MM.1S (cell line): ENCODE results near the gene LDLRAD3.

Experiments
- DNase-seq: peaks from one replicate; pipeline ENCODE4 v3.0.0-alpha.2; 2015
- H2AFZ ChIP-seq: fragments of 300-600 bp; sonication (generic); 2 replicates; pipeline ENCODE4 v1.6.0; 2016; ENCODE audit warnings: antibody characterized with exemption, low read length
- H3F3A ChIP-seq: fragments of 300-600 bp; sonication (generic); 2 replicates; pipeline ENCODE4 v1.6.1; 2016; ENCODE audit warnings: mild to moderate bottlenecking, antibody characterized with exemption, low read length, moderate library complexity, mixed read lengths; ENCODE audit not compliant: insufficient read depth
- H3K27ac ChIP-seq: fragments of 300-600 bp; sonication (generic); 2 replicates; pipeline ENCODE4 v1.5.1; 2016; ENCODE audit warnings: mild to moderate bottlenecking, low read length
- H3K27me3 ChIP-seq: fragments of 300-600 bp; sonication (generic); replicated peaks from 2 replicates; pipeline ENCODE4 v1.6.0; 2016; ENCODE audit warnings: low read length; ENCODE audit not compliant: insufficient read depth
- H3K36me3 ChIP-seq: fragments of 300-600 bp; sonication (generic); replicated peaks from 2 replicates; pipeline ENCODE4 v1.6.1; 2016; ENCODE audit warnings: mild to moderate bottlenecking, low read length, mixed read lengths; ENCODE audit not compliant: insufficient read depth
- H3K4me1 ChIP-seq: fragments of 300-600 bp; sonication (generic); 2 replicates; pipeline ENCODE4 v1.6.1; 2016; ENCODE audit warnings: low read length, mixed read lengths
- H3K4me2 ChIP-seq: fragments of 300-600 bp; sonication (generic); 2 replicates; pipeline ENCODE4 v1.6.0; 2016; ENCODE audit warnings: low read depth, low read length
- H3K4me3 ChIP-seq: fragments of 300-600 bp; sonication (generic); 2 replicates; pipeline ENCODE4 v1.5.1; 2016; ENCODE audit warnings: low read length, mixed read lengths
- H3K79me2 ChIP-seq: fragments of 300-600 bp; sonication (generic); 2 replicates; pipeline ENCODE4 v1.6.1; 2016; ENCODE audit warnings: mixed run types, low read length, mixed read lengths
- H3K9ac ChIP-seq: fragments of 300-600 bp; sonication (generic); 2 replicates; pipeline ENCODE4 v1.6.1; 2016; ENCODE audit warnings: low read length, mixed read lengths
- H3K9me2 ChIP-seq: fragments of 300-600 bp; sonication (generic); replicated peaks from 2 replicates; pipeline ENCODE4 v1.6.1; 2016; ENCODE audit warnings: mild to moderate bottlenecking, low read length, mixed read lengths; ENCODE audit not compliant: insufficient read depth
- H3K9me3 ChIP-seq: fragments of 300-600 bp; sonication (generic); replicated peaks from 2 replicates; pipeline ENCODE4 v1.6.1; 2016; ENCODE audit warnings: mild to moderate bottlenecking, low read length, mixed read lengths; ENCODE audit not compliant: insufficient read depth
- H4K20me1 ChIP-seq: fragments of 300-600 bp; sonication (generic); 2 replicates; pipeline ENCODE4 v1.6.1; 2016; ENCODE audit warnings: mild to moderate bottlenecking, low read length, moderate library complexity, mixed read lengths; ENCODE audit not compliant: insufficient read depth
- EZH2 ChIP-seq: fragments of 300-600 bp; sonication (generic); optimal IDR thresholded peaks from 2 replicates; pipeline ENCODE3; 2017; ENCODE audit warnings: low read depth, mild to moderate bottlenecking, antibody characterized with exemption, low read length, mixed read lengths
- EZH2phosphoT487 ChIP-seq: fragments of 300-600 bp; sonication (generic); IDR thresholded peaks from 2 replicates; pipeline ENCODE4 v1.6.1; 2018; ENCODE audit warnings: antibody characterized with exemption, low read length
- TF ChIP-seq, protein P1 (sequence below): fragments of 300-600 bp; sonication (generic); IDR thresholded peaks from 2 replicates; pipeline ENCODE4 v1.5.1; 2016; ENCODE audit warnings: antibody characterized with exemption, low read length, mixed read lengths

The LDLRAD3 gene

GRCh38 chr11:36086366-36086765 is 142.5 kb downstream of the LDLRAD3 start:
- Histone ChIP-seq H3K27me3 (no peaks in the 10 kb centered on the region), H3K79me2 (no peaks in the 10 kb centered on the region), H2AFZ (no peak overlapping the region), H3K36me3 (no peaks in the 10 kb centered on the region), H3K9ac (no peak overlapping the region), H3K9me3 (no peaks in the 10 kb centered on the region), H3F3A (no peaks in the 10 kb centered on the region), H3K4me1 (no peaks in the 10 kb centered on the region), H3K4me2 (no peak overlapping the region), H3K27ac (no peak overlapping the region), H4K20me1 (no peaks in the 10 kb centered on the region), H3K9me2 (no peaks in the 10 kb centered on the region), H3K4me3 (no peak overlapping the region)
- TF ChIP-seq, protein P1, sequence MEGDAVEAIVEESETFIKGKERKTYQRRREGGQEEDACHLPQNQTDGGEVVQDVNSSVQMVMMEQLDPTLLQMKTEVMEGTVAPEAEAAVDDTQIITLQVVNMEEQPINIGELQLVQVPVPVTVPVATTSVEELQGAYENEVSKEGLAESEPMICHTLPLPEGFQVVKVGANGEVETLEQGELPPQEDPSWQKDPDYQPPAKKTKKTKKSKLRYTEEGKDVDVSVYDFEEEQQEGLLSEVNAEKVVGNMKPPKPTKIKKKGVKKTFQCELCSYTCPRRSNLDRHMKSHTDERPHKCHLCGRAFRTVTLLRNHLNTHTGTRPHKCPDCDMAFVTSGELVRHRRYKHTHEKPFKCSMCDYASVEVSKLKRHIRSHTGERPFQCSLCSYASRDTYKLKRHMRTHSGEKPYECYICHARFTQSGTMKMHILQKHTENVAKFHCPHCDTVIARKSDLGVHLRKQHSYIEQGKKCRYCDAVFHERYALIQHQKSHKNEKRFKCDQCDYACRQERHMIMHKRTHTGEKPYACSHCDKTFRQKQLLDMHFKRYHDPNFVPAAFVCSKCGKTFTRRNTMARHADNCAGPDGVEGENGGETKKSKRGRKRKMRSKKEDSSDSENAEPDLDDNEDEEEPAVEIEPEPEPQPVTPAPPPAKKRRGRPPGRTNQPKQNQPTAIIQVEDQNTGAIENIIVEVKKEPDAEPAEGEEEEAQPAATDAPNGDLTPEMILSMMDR = no peak
- TF ChIP-seq EZH2 = no peak
- TF ChIP-seq EZH2phosphoT487 = no peak
- no peak for DNase-seq

- H3K4me1 ChIP-seq = no peaks in the 10 kb centered on the region
- H3F3A ChIP-seq = no peaks in the 10 kb centered on the region
- H3K79me2 ChIP-seq = no peaks in the 10 kb centered on the region
- no peak overlapping the region for H3K4me2 ChIP-seq
- TF ChIP-seq, protein P1 = no peak
- no peak for TF ChIP-seq EZH2phosphoT487
- TF ChIP-seq EZH2 = no peak
- no peaks in the 10 kb centered on the region for H3K36me3 ChIP-seq
- no peak for DNase-seq
- H3K4me3 ChIP-seq = no peak overlapping the region
- no peaks in the 10 kb centered on the region for H3K9me2 ChIP-seq
- no peaks in the 10 kb centered on the region for H3K9me3 ChIP-seq
- no peak overlapping the region for H3K27ac ChIP-seq
- H2AFZ ChIP-seq = no peak overlapping the region
- H4K20me1 ChIP-seq = no peaks in the 10 kb centered on the region
- no peak overlapping the region for H3K9ac ChIP-seq
- no peaks in the 10 kb centered on the region for H3K27me3 ChIP-seq
Measured at GRCh38 chr11:36088266-36088972, 144.6 kb downstream of the LDLRAD3 start.

DNA sequence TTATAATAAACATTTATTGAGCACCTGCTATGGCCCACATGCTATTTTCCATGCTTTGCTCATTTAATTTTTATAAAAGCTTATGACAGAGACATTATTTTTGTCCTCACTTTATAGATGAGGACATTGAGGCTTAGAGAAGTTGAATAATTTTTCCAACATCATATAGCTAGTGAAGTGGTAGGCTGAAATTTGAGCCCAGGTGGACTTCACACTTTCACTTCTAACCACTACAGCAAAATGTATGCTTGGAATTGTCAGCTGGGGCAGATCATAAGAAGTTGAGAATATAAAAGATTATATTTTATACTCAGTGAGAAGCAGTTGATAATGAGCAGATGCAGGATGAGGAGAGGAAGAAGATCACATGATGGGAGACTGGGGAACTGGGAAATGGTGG is 146.1 kb downstream of the LDLRAD3 start:
- no peak overlapping the region for H3K9ac ChIP-seq

More for the DNA sequence above, 146.1 kb downstream of the LDLRAD3 start:
- H3K4me2 ChIP-seq = no peak overlapping the region
- no peak overlapping the region for H2AFZ ChIP-seq
- no peaks in the 10 kb centered on the region for H3K9me3 ChIP-seq
- no peak for DNase-seq
- no peaks in the 10 kb centered on the region for H3K36me3 ChIP-seq
- no peaks in the 10 kb centered on the region for H3K27me3 ChIP-seq
- no peaks in the 10 kb centered on the region for H3K9me2 ChIP-seq
- H3K27ac ChIP-seq = no peak overlapping the region
- H4K20me1 ChIP-seq = no peaks in the 10 kb centered on the region
- no peaks in the 10 kb centered on the region for H3F3A ChIP-seq
- no peaks in the 10 kb centered on the region for H3K4me1 ChIP-seq
- no peaks in the 10 kb centered on the region for H3K79me2 ChIP-seq
- TF ChIP-seq, protein P1 = no peak
- no peak for TF ChIP-seq EZH2phosphoT487
- no peak for TF ChIP-seq EZH2
- no peak overlapping the region for H3K4me3 ChIP-seq
